Naive B cell (primary cell): ENCODE data around the gene FAM9C. TPM values are rescaled to one million over a fixed set of nuclear protein-coding genes. Genes with fewer than 3 reads are reported as not detected.
"Not testable (repeated sequence)": the region's sequence is repeated elsewhere in the genome, so short reads cannot be mapped to it uniquely, and the experiment has no call there.

Source experiments
- ATAC-seq, 2 donors: fragments of 150-1000 bp; cut with Tn5 transposase; 2 replicates each; pipeline ENCODE4 v1.10.0; 2021; ENCODE audit warnings: low read depth in 2 of 2, mild to moderate bottlenecking in 2 of 2, moderate library complexity in 2 of 2
- DNase-seq: peaks from one replicate; pipeline ENCODE4 v3.0.0; 2022
- H3K27ac Mint-ChIP-seq, 6 donors: one replicate each; pipeline ENCODE4 v1.8.0; 2020 to 2022; ENCODE audit warnings: mild to moderate bottlenecking in 6 of 6, mixed read lengths in 6 of 6, moderate library complexity in 5 of 6, inconsistent platforms in 2 of 6
- H3K27me3 Mint-ChIP-seq, 3 donors: one replicate each; pipeline ENCODE4 v1.8.0; 2021 to 2022; ENCODE audit warnings: mixed read lengths in 3 of 3, mild to moderate bottlenecking in 1 of 3
- H3K36me3 Mint-ChIP-seq, 2 donors: one replicate each; pipeline ENCODE4 v1.8.0; 2020 to 2022; ENCODE audit warnings: mixed read lengths in 2 of 2, inconsistent platforms in 1 of 2, mild to moderate bottlenecking in 1 of 2
- H3K4me1 Mint-ChIP-seq, 3 donors: one replicate each; pipeline ENCODE4 v1.8.0; 2020 to 2022; ENCODE audit warnings: mixed read lengths in 3 of 3, inconsistent platforms in 1 of 3, mild to moderate bottlenecking in 1 of 3, moderate library complexity in 1 of 3
- H3K4me3 Mint-ChIP-seq, 8 donors: one replicate each; pipeline ENCODE4 v1.8.0; 2020 to 2022; ENCODE audit warnings: mild to moderate bottlenecking in 8 of 8, mixed read lengths in 8 of 8, moderate library complexity in 8 of 8, inconsistent platforms in 2 of 8
- H3K9me3 Mint-ChIP-seq, 7 donors: one replicate each; pipeline ENCODE4 v1.8.0; 2020 to 2022; ENCODE audit warnings: mixed read lengths in 7 of 7, mild to moderate bottlenecking in 5 of 7, inconsistent platforms in 2 of 7, moderate library complexity in 1 of 7
- polyA plus RNA-seq, 6 donors: library from polyadenylated mRNA; unstranded; fragments of 300-500 nt; fragmentation: Illumina TruSeq; gene quantifications; one replicate each; pipeline ENCODE4 v1.2.3, GENCODE V29; 2021; ENCODE audit warnings: low read depth in 6 of 6

The FAM9C gene
- polyA plus RNA-seq, 6 donors from 2014 or later = not detected

DNA sequence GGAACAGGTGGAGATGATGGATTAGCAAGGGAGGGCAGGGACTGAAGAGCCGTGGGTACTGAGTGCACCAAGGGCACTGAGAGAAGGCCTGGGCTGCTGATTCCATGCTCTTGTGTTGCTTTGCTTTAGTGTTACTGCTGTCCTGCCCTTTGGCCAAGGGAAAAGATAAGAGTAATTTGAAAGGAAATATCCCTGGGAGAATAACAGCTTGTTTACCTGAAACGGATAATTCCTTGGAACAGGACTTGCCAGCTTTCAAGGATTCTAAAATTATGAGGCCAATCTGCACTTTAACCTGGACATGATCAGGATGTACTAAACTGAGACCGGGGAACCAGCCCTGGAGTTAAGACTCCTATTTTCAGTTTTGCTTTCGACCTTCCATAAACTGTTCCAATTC is 20.4 kb downstream of the FAM9C start:
- ATAC-seq = no peak
- Mint-ChIP-seq H3K4me1 (peaks cover 25 to 44% (median 34%) of the 10 kb centered on the region in 3 donors), H3K27ac (no peak overlapping the region), H3K9me3 (peaks cover 0 to 2% (median 0%) of the 10 kb centered on the region in 7 donors), H3K36me3 (no peaks in the 10 kb centered on the region), H3K4me3 (no peak overlapping the region), H3K27me3 (peaks cover 0 to 29% (median 0%) of the 10 kb centered on the region in 3 donors)
- DNase-seq = no peak

- Mint-ChIP-seq H3K9me3 (peaks cover 0 to 2% (median 0%) of the 10 kb centered on the region in 7 donors), H3K4me3 (peak overlapping the region in 1 of 8 donors; percentile 82), H3K27ac (peak overlapping the region in 2 of 6 donors; percentile 47 to 71), H3K4me1 (peaks cover 25 to 44% (median 34%) of the 10 kb centered on the region in 3 donors), H3K36me3 (no peaks in the 10 kb centered on the region), H3K27me3 (peaks cover 0 to 29% (median 0%) of the 10 kb centered on the region in 3 donors)
- DNase-seq = no peak
- no peak for ATAC-seq
These were observed 20.9 kb downstream of the FAM9C start for GRCh38 chrX:13023567-13023966.

GRCh38 chrX:13022926-13023325 is 21.5 kb downstream of the FAM9C start:
- peak; percentile 84 to 89 for ATAC-seq
- peak overlapping the region in 3 of 6 donors; percentile 63 to 71 (median 71) for H3K27ac Mint-ChIP-seq
- H3K27me3 Mint-ChIP-seq = peaks cover 0 to 29% (median 0%) of the 10 kb centered on the region in 3 donors
- peaks cover 25 to 46% (median 34%) of the 10 kb centered on the region in 3 donors for H3K4me1 Mint-ChIP-seq
- DNase-seq = no peak
- H3K4me3 Mint-ChIP-seq = peak overlapping the region in 4 of 8 donors; percentile 3 to 82 (median 28)
- H3K36me3 Mint-ChIP-seq = no peaks in the 10 kb centered on the region
- peaks cover 0 to 2% (median 0%) of the 10 kb centered on the region in 7 donors for H3K9me3 Mint-ChIP-seq

DNA sequence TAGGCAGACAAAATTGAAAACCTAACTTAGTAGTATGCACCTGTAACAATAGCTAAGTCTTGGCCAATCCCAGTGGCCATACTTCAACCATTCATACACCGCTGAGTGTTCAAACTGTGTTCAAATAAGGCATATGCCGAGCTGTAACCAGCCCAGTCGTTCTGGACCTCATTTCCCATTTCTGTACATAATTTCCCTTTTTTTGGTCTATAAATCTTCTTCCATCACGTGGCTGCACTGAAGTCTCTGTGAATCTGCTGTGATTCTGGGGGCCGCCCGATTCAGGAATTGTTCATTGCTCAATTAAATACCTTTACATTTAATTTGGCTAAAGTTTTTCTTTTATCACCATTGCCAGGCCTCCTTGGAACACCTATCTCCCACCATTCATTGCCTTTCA is 27.7 kb downstream of the FAM9C start:
- not testable (repeated sequence) for H3K36me3 Mint-ChIP-seq, H3K9me3 Mint-ChIP-seq, DNase-seq, ATAC-seq
- Mint-ChIP-seq H3K27me3 (peaks cover 0 to 18% (median 0%) of the 10 kb centered on the region in 3 donors), H3K4me3 (peak overlapping the region; percentile 23 to 80 (median 52)), H3K27ac (peak overlapping the region in 3 of 6 donors; percentile 51 to 85 (median 70)), H3K4me1 (peaks cover 18 to 50% (median 30%) of the 10 kb centered on the region in 3 donors)

GRCh38 chrX:13015536-13016236 is 28.7 kb downstream of the FAM9C start:
- H3K27me3 Mint-ChIP-seq = peaks cover 0 to 27% (median 0%) of the 10 kb centered on the region in 3 donors
- ATAC-seq (peak in 1 of 2 donors; percentile 27), DNase-seq (no peak)
- H3K27ac Mint-ChIP-seq = peak overlapping the region in 4 of 6 donors; percentile 52 to 72 (median 69)
- H3K36me3 Mint-ChIP-seq = no peaks in the 10 kb centered on the region
- H3K4me3 Mint-ChIP-seq = peak overlapping the region in 7 of 8 donors; percentile 35 to 81 (median 62)
- no peaks in the 10 kb centered on the region for H3K9me3 Mint-ChIP-seq
- peaks cover 19 to 54% (median 31%) of the 10 kb centered on the region in 3 donors for H3K4me1 Mint-ChIP-seq

- peaks cover 0 to 33% (median 0%) of the 10 kb centered on the region in 3 donors for H3K27me3 Mint-ChIP-seq
- H3K27ac Mint-ChIP-seq = peak overlapping the region in 5 of 6 donors; percentile 14 to 66 (median 25)
- peak overlapping the region in 6 of 8 donors; percentile 4 to 81 (median 40) for H3K4me3 Mint-ChIP-seq
- no peaks in the 10 kb centered on the region for H3K36me3 Mint-ChIP-seq
- DNase-seq (no peak), ATAC-seq (peak; percentile 8 to 12)
- H3K4me1 Mint-ChIP-seq = peaks cover 24 to 63% (median 36%) of the 10 kb centered on the region in 3 donors
- H3K9me3 Mint-ChIP-seq = no peaks in the 10 kb centered on the region
These were observed 30.0 kb downstream of the FAM9C start for GRCh38 chrX:13014111-13015096.

DNA sequence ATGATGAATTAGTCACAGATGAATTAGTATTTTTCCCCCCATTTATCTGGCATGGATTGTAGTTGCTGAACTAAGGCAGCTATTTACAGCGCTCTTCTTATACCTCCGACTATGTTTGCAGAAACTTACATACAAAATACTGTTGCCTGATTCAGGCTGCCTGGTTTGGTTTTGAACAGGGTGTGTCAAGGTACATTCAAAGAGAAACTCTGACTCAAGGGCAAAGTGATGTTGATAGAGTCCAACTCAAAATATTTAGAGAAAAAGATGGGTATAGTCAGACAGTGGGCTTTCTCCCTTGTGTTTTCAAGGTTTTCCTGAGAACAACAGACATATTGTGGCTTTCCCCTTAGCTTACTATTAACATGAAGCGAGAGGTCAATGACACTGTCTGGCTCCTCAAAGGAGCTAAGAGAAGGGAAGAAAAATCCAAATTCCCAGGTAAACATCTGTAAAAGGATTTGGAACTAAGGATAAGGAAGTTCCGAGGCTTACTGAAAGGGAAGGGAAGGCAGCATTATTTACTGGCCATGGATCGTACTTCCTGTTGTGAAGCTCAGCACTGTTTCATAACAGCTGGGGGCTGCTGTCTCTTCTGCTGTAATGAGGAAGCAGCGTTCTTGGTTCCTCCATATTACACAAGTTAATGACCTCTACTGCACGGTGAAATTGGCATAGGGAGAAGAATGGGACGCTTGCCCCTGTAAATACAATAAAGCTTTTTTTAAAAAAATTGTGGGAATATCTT is 30.9 kb downstream of the FAM9C start:
- ATAC-seq = peak; percentile 97
- peak overlapping the region in 6 of 8 donors; percentile 4 to 60 (median 15) for H3K4me3 Mint-ChIP-seq
- peaks cover 24 to 70% (median 36%) of the 10 kb centered on the region in 3 donors for H3K4me1 Mint-ChIP-seq
- no peaks in the 10 kb centered on the region for H3K36me3 Mint-ChIP-seq
- peak overlapping the region in 5 of 6 donors; percentile 9 to 60 (median 25) for H3K27ac Mint-ChIP-seq
- H3K9me3 Mint-ChIP-seq = no peaks in the 10 kb centered on the region
- DNase-seq = peak; percentile 36
- H3K27me3 Mint-ChIP-seq = peaks cover 0 to 33% (median 0%) of the 10 kb centered on the region in 3 donors

DNA sequence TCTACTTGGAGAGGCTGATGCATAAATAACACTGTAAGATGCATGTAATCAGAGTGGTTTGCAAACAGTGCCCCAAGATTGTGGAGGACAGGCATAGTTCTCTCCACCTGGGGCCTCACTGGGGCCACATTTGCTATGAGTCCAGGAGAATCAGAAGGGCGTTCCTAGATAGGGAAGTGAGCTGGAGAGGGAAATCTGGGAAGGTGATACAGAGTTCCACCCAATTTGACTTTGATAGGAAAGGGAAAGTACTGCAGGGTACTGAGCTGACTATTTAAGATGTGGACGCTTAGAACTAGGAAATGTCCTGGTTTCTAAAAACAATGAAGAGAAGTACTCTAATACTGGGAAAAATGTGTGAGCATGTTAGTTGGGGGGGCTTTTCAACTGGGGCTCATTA is 33.9 kb downstream of the FAM9C start:
- Mint-ChIP-seq H3K4me1 (peaks cover 35 to 78% (median 41%) of the 10 kb centered on the region in 3 donors), H3K9me3 (no peaks in the 10 kb centered on the region), H3K27me3 (peaks cover 0 to 25% (median 0%) of the 10 kb centered on the region in 3 donors), H3K36me3 (no peaks in the 10 kb centered on the region), H3K4me3 (no peak overlapping the region), H3K27ac (peak overlapping the region in 2 of 6 donors; percentile 13 to 33)
- ATAC-seq = no peak
- DNase-seq = no peak

DNA sequence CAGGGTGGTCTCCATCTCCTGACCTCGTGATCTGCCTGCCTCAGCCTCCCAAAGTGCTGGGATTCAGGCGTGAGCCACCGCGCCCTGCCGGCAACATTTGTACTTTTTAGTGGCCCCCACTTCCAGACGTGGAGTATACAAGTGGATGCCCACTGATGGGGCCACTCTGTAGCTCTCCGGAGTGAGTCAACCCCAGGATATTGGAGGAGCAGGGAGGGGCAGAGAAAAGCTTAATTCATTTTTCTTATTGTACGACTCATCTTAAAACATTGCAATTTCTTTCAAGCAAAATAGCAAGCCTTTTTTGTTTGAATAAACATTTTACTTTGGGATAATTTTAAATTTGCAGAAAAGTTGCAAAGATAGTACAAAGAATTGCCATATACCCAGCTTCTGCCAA is 34.6 kb downstream of the FAM9C start:
- Mint-ChIP-seq H3K27me3 (peaks cover 0 to 23% (median 0%) of the 10 kb centered on the region in 3 donors), H3K36me3 (no peaks in the 10 kb centered on the region), H3K4me1 (peaks cover 41 to 78% (median 44%) of the 10 kb centered on the region in 3 donors), H3K4me3 (peak overlapping the region in 1 of 8 donors; percentile 61), H3K9me3 (no peaks in the 10 kb centered on the region), H3K27ac (no peak overlapping the region)
- no peak for DNase-seq
- ATAC-seq = no peak

- no peak overlapping the region for H3K4me3 Mint-ChIP-seq
These were observed 35.1 kb downstream of the FAM9C start for GRCh38 chrX:13009273-13009672.

GRCh38 chrX:13008851-13009250 is 35.6 kb downstream of the FAM9C start:
- Mint-ChIP-seq H3K4me1 (peaks cover 41 to 74% (median 43%) of the 10 kb centered on the region in 3 donors), H3K36me3 (no peaks in the 10 kb centered on the region), H3K27ac (no peak overlapping the region), H3K27me3 (peaks cover 0 to 23% (median 0%) of the 10 kb centered on the region in 3 donors), H3K9me3 (no peaks in the 10 kb centered on the region), H3K4me3 (peak overlapping the region in 2 of 8 donors; percentile 4 to 30)
- DNase-seq (no peak), ATAC-seq (no peak)

More at GRCh38 chrX:13009273-13009672, 35.1 kb downstream of the FAM9C start:
- Mint-ChIP-seq H3K4me1 (peaks cover 41 to 78% (median 45%) of the 10 kb centered on the region in 3 donors), H3K36me3 (no peaks in the 10 kb centered on the region), H3K27ac (no peak overlapping the region), H3K27me3 (peaks cover 0 to 23% (median 0%) of the 10 kb centered on the region in 3 donors), H3K9me3 (no peaks in the 10 kb centered on the region)
- ATAC-seq = no peak
- DNase-seq = no peak

GRCh38 chrX:13008189-13008533 is 36.3 kb downstream of the FAM9C start:
- Mint-ChIP-seq H3K4me1 (peaks cover 36 to 74% (median 36%) of the 10 kb centered on the region in 3 donors), H3K9me3 (no peaks in the 10 kb centered on the region), H3K36me3 (no peaks in the 10 kb centered on the region), H3K4me3 (peak overlapping the region in 7 of 8 donors; percentile 30 to 81 (median 67)), H3K27me3 (peaks cover 0 to 23% (median 0%) of the 10 kb centered on the region in 3 donors), H3K27ac (peak overlapping the region in 3 of 6 donors; percentile 41 to 67 (median 52))
- DNase-seq (no peak), ATAC-seq (peak; percentile 33 to 48)
